IMR-90 (cell line): ENCODE data around the gene ZNHIT1. TPM values are rescaled to one million over a fixed set of nuclear protein-coding genes. Genes with fewer than 3 reads are reported as not detected.

ENCODE experiments used
- ATAC-seq: fragments of 200-7000 bp; cut with Tn5 transposase; 2 replicates; pipeline ENCODE4 v1.9.1; 2020; ENCODE audit warnings: low read depth, mild to moderate bottlenecking, moderate library complexity
- Bru-seq: library from RNA; stranded (reverse); fragments of 400-500 nt; gene quantifications from one replicate; lab custom pipeline; 2021; lab: Mats Ljungman, UMichigan
- BruChase-seq, 2 experiments: library from RNA; stranded (reverse); fragments of 400-500 nt; gene quantifications; one replicate each; lab custom pipeline; 2021; lab: Mats Ljungman, UMichigan
- BruUV-seq: library from RNA; stranded (reverse); fragments of 400-500 nt; replicated peaks from 2 replicates; lab custom pipeline; 2021; lab: Mats Ljungman, UMichigan
- CTCF ChIA-PET: fragments of 300-600 bp; formaldehyde crosslinking; extraction: SDS; loops from one replicate; lab custom pipeline; 2021; ENCODE audit warnings: antibody characterized with exemption; lab: Yijun Ruan, JAX
- POLR2A ChIA-PET: fragments of 300-600 bp; sonication (Branson Sonifier 250); formaldehyde crosslinking; loops from one replicate; lab custom pipeline; 2022; ENCODE audit warnings: antibody characterized with exemption; ENCODE audit not compliant: unreplicated experiment; lab: Charles Lee
- DNase-seq: peaks from one replicate; pipeline ENCODE4 v3.0.0; 2013
- H2AFZ ChIP-seq: replicated peaks from 2 replicates; pipeline ENCODE3; 2013; ENCODE audit warnings: low read length, mild to moderate bottlenecking; ENCODE audit not compliant: poor library complexity
- H2AK5ac ChIP-seq: 2 replicates; pipeline ENCODE4 v1.6.1; 2013; ENCODE audit warnings: low read depth, low read length, inconsistent platforms
- H2AK9ac ChIP-seq: replicated peaks from 2 replicates; pipeline ENCODE3; 2013; ENCODE audit warnings: mild to moderate bottlenecking, low read depth, low read length, moderate library complexity; ENCODE audit not compliant: poor library complexity
- H2BK120ac ChIP-seq: 2 replicates; pipeline ENCODE4 v1.6.1; 2013; ENCODE audit warnings: low read depth, low read length, inconsistent platforms
- H2BK15ac ChIP-seq: 3 replicates; pipeline ENCODE4 v1.6.1; 2013; ENCODE audit warnings: low read depth, low read length, inconsistent platforms
- H2BK20ac ChIP-seq: 2 replicates; pipeline ENCODE4 v1.6.1; 2013; ENCODE audit warnings: low read depth, mild to moderate bottlenecking, inconsistent platforms, low read length, moderate library complexity
- H2BK5ac ChIP-seq: 2 replicates; pipeline ENCODE4 v1.6.1; 2013; ENCODE audit warnings: mild to moderate bottlenecking, low read depth, low read length, inconsistent platforms; ENCODE audit not compliant: poor library complexity, severe bottlenecking
- H3K14ac ChIP-seq: replicated peaks from 2 replicates; pipeline ENCODE4 v1.6.1; 2013; ENCODE audit warnings: low read depth, low read length, inconsistent platforms
- H3K18ac ChIP-seq: 2 replicates; pipeline ENCODE4 v1.6.1; 2013; ENCODE audit warnings: low read depth, low read length, control low read depth
- H3K23ac ChIP-seq: 2 replicates; pipeline ENCODE4 v1.6.1; 2013; ENCODE audit warnings: low read depth, low read length, inconsistent platforms
- H3K27ac ChIP-seq: 2 replicates; pipeline ENCODE4 v1.5.1; 2013; ENCODE audit warnings: mild to moderate bottlenecking, control low read depth, low read length; ENCODE audit not compliant: insufficient read depth
- H3K27me3 ChIP-seq: 2 replicates; pipeline ENCODE4 v1.6.1; 2013; ENCODE audit warnings: low read length; ENCODE audit not compliant: control insufficient read depth, insufficient read depth
- H3K36me3 ChIP-seq: 2 replicates; pipeline ENCODE4 v1.6.1; 2013; ENCODE audit warnings: low read length, mixed read lengths; ENCODE audit not compliant: control insufficient read depth, insufficient read depth
- H3K4ac ChIP-seq: 2 replicates; pipeline ENCODE4 v1.6.1; 2013; ENCODE audit warnings: low read depth, low read length, inconsistent platforms
- H3K4me1 ChIP-seq: 2 replicates; pipeline ENCODE4 v1.6.1; 2013; ENCODE audit warnings: low read length, mixed read lengths; ENCODE audit not compliant: control insufficient read depth, insufficient read depth
- H3K4me2 ChIP-seq: 2 replicates; pipeline ENCODE4 v1.6.1; 2013; ENCODE audit warnings: low read depth, mild to moderate bottlenecking, control low read depth, low read length, moderate library complexity
- H3K4me3 ChIP-seq: 2 replicates; pipeline ENCODE4 v1.5.1; 2013; ENCODE audit warnings: low read depth, mild to moderate bottlenecking, control low read depth, low read length, moderate library complexity; ENCODE audit not compliant: insufficient read depth
- H3K56ac ChIP-seq: 2 replicates; pipeline ENCODE4 v1.6.1; 2013; ENCODE audit warnings: low read length, inconsistent platforms; ENCODE audit not compliant: insufficient read depth; ENCODE audit errors: extremely low read depth
- H3K79me1 ChIP-seq, 2 experiments: 2 replicates each; pipeline ENCODE4 v1.6.1; 2013; ENCODE audit warnings: low read length in 2 of 2, inconsistent platforms in 1 of 2, low read depth in 1 of 2
- H3K9ac ChIP-seq: 2 replicates; pipeline ENCODE4 v1.6.1; 2013; ENCODE audit warnings: low read depth, low read length, control low read depth
- H3K9me1 ChIP-seq: 2 replicates; pipeline ENCODE4 v1.6.1; 2013; ENCODE audit warnings: low read length, inconsistent platforms; ENCODE audit not compliant: insufficient read depth
- H3K9me3 ChIP-seq: 2 replicates; pipeline ENCODE4 v1.6.1; 2013; ENCODE audit warnings: low read length; ENCODE audit not compliant: control insufficient read depth, insufficient read depth
- H4K20me1 ChIP-seq: 2 replicates; pipeline ENCODE4 v1.6.1; 2013; ENCODE audit warnings: low read length, inconsistent platforms; ENCODE audit not compliant: insufficient read depth
- H4K5ac ChIP-seq: 2 replicates; pipeline ENCODE4 v1.6.1; 2013; ENCODE audit warnings: mild to moderate bottlenecking, low read depth, low read length, control low read depth
- H4K8ac ChIP-seq, 2 experiments: 2 replicates each; pipeline ENCODE4 v1.6.1; 2013; ENCODE audit warnings: low read depth in 2 of 2, low read length in 2 of 2, control low read depth in 1 of 2, inconsistent platforms in 1 of 2
- H4K91ac ChIP-seq: 2 replicates; pipeline ENCODE4 v1.6.1; 2013; ENCODE audit warnings: low read depth, low read length, inconsistent platforms; ENCODE audit not compliant: insufficient read depth
- BHLHE40 ChIP-seq: fragments of 150-350 bp; IDR thresholded peaks from 2 replicates; pipeline ENCODE4 v1.6.1; 2016; ENCODE audit warnings: mild to moderate bottlenecking, low read depth, low read length
- ELK1 ChIP-seq: fragments of 150-350 bp; IDR thresholded peaks from 2 replicates; pipeline ENCODE4 v1.6.1; 2016; ENCODE audit warnings: low read depth, mild to moderate bottlenecking, low read length, moderate library complexity, borderline replicate concordance
- FOS ChIP-seq: fragments of 150-350 bp; IDR thresholded peaks from 2 replicates; pipeline ENCODE4 v1.6.1; 2016; ENCODE audit warnings: low read depth, low read length
- MAZ ChIP-seq: IDR thresholded peaks from 2 replicates; pipeline ENCODE4 v1.6.1; 2012; ENCODE audit warnings: low read depth, mild to moderate bottlenecking, low read length, improper control_type of control experiment, moderate library complexity, borderline replicate concordance
- MXI1 ChIP-seq: IDR thresholded peaks from 2 replicates; pipeline ENCODE4 v1.6.1; 2012; ENCODE audit warnings: low read depth, mild to moderate bottlenecking, low read length, moderate library complexity, borderline replicate concordance
- POLR2A ChIP-seq: IDR thresholded peaks from 2 replicates; pipeline ENCODE4 v1.6.1; 2012; ENCODE audit warnings: mild to moderate bottlenecking, low read depth, low read length
- RAD21 ChIP-seq: IDR thresholded peaks from 2 replicates; pipeline ENCODE4 v1.6.1; 2012; ENCODE audit warnings: low read length, improper control_type of control experiment
- WGBS, 2 experiments: methylation state at CpG; one replicate each; pipeline versions ENCODE4 v1.1.5 to v1.1.7; 2013; ENCODE audit warnings: missing lambda C conversion rate in 2 of 2; ENCODE audit not compliant: insufficient read length in 1 of 2; ENCODE audit errors: extremely low coverage in 2 of 2; 5-methylcytosine and 5-hydroxymethylcytosine counted together
- dilution Hi-C: fragments of 300-500 bp; cut with HindIII; formaldehyde crosslinking; loops from one replicate; pipeline ENCODE4 v1.14.3; 2018; ENCODE audit warnings: low sequenced_read_pairs; ENCODE audit not compliant: unreplicated experiment
- in situ Hi-C: fragments of 300-500 bp; cut with MboI; formaldehyde crosslinking; loops from 3 replicates; pipeline ENCODE4 v1.14.3; 2019; ENCODE audit warnings: low sequenced_read_pairs, inconsistent platforms, mixed read lengths
- intact Hi-C: fragments of 100-400 bp; cut with micrococcal nuclease; formaldehyde crosslinking; loops from 2 replicates; pipeline ENCODE4 v1.10.0; 2022
- long read RNA-seq: library from polyadenylated mRNA; unstranded; transcript quantifications from one replicate; pipeline ENCODE4 v2.0.0, GENCODE V29; 2021; ENCODE audit not compliant: unreplicated experiment
- polyA plus RNA-seq, 3 experiments: library from polyadenylated mRNA; depleted of rRNA; stranded (reverse); fragments of >200 nt; gene quantifications; 2 replicates each; pipeline ENCODE4 v1.2.3, GENCODE V29; 2012; ENCODE audit warnings: low replicate concordance in 1 of 3
- total RNA-seq: library from RNA; depleted of rRNA; stranded (reverse); fragments of >200 nt; gene quantifications from 2 replicates; pipeline ENCODE4 v1.2.3, GENCODE V29; 2012; rRNA removed
- TF ChIP-seq, protein P1 (sequence below): conservative IDR thresholded peaks from 2 replicates; pipeline ENCODE4 v1.5.1; 2012; ENCODE audit warnings: mild to moderate bottlenecking, low read depth, low read length, improper control_type of control experiment
- TF ChIP-seq, protein P2 (sequence below): fragments of 150-350 bp; IDR thresholded peaks from 2 replicates; pipeline ENCODE4 v1.6.1; 2017; ENCODE audit warnings: mild to moderate bottlenecking, antibody characterized with exemption, low read length, low read depth

Gene ZNHIT1
- total RNA-seq (31.7 and 34.4 TPM in 2 replicates), polyA plus RNA-seq (2012; rRNA removed) (47.1 and 62.9 TPM in 2 replicates), Bru-seq, nascent RNA (percentile 79 among the genes with signal in this experiment), BruChase-seq, experiment 1, labeled RNA remaining after a 6-hour chase (percentile 86 among the genes with signal in this experiment), BruChase-seq, experiment 2, labeled RNA remaining after a 2-hour chase (percentile 80 among the genes with signal in this experiment)
- 76.6 and 174 TPM in 2 replicates for polyA plus RNA-seq (2012; cell fraction: cytosol; rRNA removed)
- 30.5 and 45.4 TPM in 2 replicates for polyA plus RNA-seq (2012; cell fraction: nucleus; rRNA removed; ENCODE audit: low replicate concordance)
- long read RNA-seq, transcript ZNHIT1-201 (5 exons, 1,225 nt) = major isoform, 88 of 111 reads
- long read RNA-seq, partial matches to known transcripts = 2 of 111 reads
- long read RNA-seq, other reads (novel, unspliced or antisense) = 17 of 111 reads

DNA sequence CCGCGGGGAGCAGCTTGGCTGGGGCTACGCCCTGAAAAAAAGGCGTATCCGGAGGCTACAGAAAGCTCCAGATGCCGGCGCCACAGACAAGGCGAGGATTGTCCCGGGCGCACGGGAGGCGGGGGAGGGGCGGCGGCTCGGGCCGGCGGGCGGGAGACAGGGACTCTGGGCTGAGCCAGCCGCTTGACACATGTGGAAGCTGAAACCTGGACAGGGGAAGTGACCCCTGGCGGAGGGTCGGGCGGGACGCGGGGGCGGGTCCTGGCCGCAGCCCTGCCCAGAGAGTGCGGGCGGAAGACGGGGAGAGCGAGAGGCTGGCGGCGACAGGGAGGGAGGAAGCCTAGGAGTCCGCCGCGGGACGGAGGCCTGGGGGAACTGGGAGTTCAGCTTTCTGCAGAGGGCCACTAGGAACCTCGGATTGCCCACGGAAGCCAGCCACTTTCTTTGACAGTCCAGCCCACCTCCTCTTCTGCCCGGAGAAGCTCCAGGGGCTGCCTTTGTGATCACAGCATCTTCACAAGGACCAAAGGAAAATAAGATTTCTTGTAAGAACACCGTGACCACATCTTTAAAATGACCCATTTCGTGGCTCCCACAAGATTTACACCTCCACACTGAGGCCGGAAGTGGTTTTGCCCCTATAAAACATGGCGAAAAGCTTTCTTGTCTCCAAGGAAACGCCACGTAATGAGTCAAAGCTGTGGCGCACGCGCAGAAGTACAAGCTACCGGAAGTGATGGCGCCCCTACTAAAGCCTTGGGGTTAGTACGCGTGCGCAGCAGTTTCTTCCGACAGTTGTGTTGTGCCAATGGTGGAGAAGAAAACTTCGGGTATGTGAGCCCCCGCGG lies at the start of gene ZNHIT1, which contains the start of gene PLOD3:
ZNHIT1 (plus strand) TSS at position 778 of the 848 bp plus-strand sequence; CDS start at position 809, 31 bp downstream.
PLOD3 (minus strand) TSS at position 194 of the 848 bp plus-strand sequence. CDS start 307 bp downstream, outside the sequence.
- peak within 1 kb of the TSS; percentile 84 for H2BK5ac ChIP-seq
- H4K8ac ChIP-seq = peak within 1 kb of the TSS; percentile 85 to 95
- ChIA-PET CTCF (interaction anchor here (0.5 to 3.0 kb wide), 7 partner anchors 18 to 305 kb away, joined by 3 to 8 read pairs (median 4); no protein-coding TSS in a partner anchor), POLR2A (interaction anchor here (0.6 to 1.6 kb wide), 5 partner anchors 10 to 634 kb away, joined by 3 to 7 read pairs (median 4); partner anchors contain the start of gene SERPINE1)
- H2AFZ ChIP-seq = peak within 1 kb of the TSS; percentile 87
- peak within 1 kb of the TSS; percentile 99 for H3K4ac ChIP-seq
- 0 out of 2 replicates have a peak within 1 kb of the TSS, but pooled peaks have one; percentile 2 for H2BK20ac ChIP-seq
- no peaks in the 10 kb centered on the region for H3K27me3 ChIP-seq
- in situ Hi-C loops = no loop called here
- H3K18ac ChIP-seq = peak within 1 kb of the TSS; percentile 75
- H3K27ac ChIP-seq = peak within 1 kb of the TSS; percentile 89
- BruUV-seq = no TSS peak
- dilution Hi-C loops = no loop called here
- H3K36me3 ChIP-seq = peaks cover 20% of the 10 kb centered on the region
- DNase-seq (peak; percentile 97), ATAC-seq (peak; percentile 92)
- peak within 1 kb of the TSS; percentile 100 for H3K14ac ChIP-seq
- peaks cover 8% of the 10 kb centered on the region; the same call in 1 of the 2 replicates for H4K20me1 ChIP-seq
- H3K9me1 ChIP-seq = peaks cover 4% of the 10 kb centered on the region
- peak within 1 kb of the TSS; percentile 68 for H2BK120ac ChIP-seq
- H2BK15ac ChIP-seq = peak within 1 kb of the TSS; percentile 45; the same call in 1 of the 3 replicates
- peak within 1 kb of the TSS; percentile 96 for H2AK5ac ChIP-seq
- H3K56ac ChIP-seq = peak within 1 kb of the TSS; percentile 93
- H3K4me2 ChIP-seq = peak within 1 kb of the TSS; percentile 100
- TF ChIP-seq MAZ (peak; percentile 45; the same call in 1 of the 2 replicates), MXI1 (peak; percentile 77), FOS (no peak), ELK1 (0 out of 2 replicates have a peak, but pooled peaks have one; percentile 66), POLR2A (peak; percentile 64; the same call in 1 of the 2 replicates), BHLHE40 (peak; percentile 56; the same call in 1 of the 2 replicates), RAD21 (peak; percentile 7; the same call in 1 of the 2 replicates)
- TF ChIP-seq, protein P1, sequence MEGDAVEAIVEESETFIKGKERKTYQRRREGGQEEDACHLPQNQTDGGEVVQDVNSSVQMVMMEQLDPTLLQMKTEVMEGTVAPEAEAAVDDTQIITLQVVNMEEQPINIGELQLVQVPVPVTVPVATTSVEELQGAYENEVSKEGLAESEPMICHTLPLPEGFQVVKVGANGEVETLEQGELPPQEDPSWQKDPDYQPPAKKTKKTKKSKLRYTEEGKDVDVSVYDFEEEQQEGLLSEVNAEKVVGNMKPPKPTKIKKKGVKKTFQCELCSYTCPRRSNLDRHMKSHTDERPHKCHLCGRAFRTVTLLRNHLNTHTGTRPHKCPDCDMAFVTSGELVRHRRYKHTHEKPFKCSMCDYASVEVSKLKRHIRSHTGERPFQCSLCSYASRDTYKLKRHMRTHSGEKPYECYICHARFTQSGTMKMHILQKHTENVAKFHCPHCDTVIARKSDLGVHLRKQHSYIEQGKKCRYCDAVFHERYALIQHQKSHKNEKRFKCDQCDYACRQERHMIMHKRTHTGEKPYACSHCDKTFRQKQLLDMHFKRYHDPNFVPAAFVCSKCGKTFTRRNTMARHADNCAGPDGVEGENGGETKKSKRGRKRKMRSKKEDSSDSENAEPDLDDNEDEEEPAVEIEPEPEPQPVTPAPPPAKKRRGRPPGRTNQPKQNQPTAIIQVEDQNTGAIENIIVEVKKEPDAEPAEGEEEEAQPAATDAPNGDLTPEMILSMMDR = peak; percentile 11; the same call in 1 of the 2 replicates
- TF ChIP-seq, protein P2, sequence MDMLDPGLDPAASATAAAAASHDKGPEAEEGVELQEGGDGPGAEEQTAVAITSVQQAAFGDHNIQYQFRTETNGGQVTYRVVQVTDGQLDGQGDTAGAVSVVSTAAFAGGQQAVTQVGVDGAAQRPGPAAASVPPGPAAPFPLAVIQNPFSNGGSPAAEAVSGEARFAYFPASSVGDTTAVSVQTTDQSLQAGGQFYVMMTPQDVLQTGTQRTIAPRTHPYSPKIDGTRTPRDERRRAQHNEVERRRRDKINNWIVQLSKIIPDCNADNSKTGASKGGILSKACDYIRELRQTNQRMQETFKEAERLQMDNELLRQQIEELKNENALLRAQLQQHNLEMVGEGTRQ = no peak
- peak within 1 kb of the TSS; percentile 92 for H4K91ac ChIP-seq
- H3K4me1 ChIP-seq = peaks cover 9% of the 10 kb centered on the region
- peak within 1 kb of the TSS; percentile 98 for H2AK9ac ChIP-seq
- 0% methylated on average over 34 of the region's 57 CpGs; no CpG with 5 or more reads in 1 of the 2 experiments for WGBS, 2 experiments
- peak within 1 kb of the TSS; percentile 96 for H3K4me3 ChIP-seq
- H3K23ac ChIP-seq = peak within 1 kb of the TSS; percentile 99
- peaks cover 25 to 60% of the 10 kb centered on the region in 2 experiments for H3K79me1 ChIP-seq
- peak within 1 kb of the TSS; percentile 83 for H3K9ac ChIP-seq
- no peaks in the 10 kb centered on the region for H3K9me3 ChIP-seq
- peak within 1 kb of the TSS; percentile 95 for H4K5ac ChIP-seq
- intact Hi-C loops = loop anchor here (2.0 kb wide), 1 partner anchor 27 kb away; the partner anchor contains the start of gene FIS1
